Effector memory CD8-positive, alpha-beta T cell (primary cell): Measurements from ENCODE around the gene KCNJ2.
A peak's percentile ranks its signal among the peaks of the same experiment; 100 is the strongest.

Experiments used
- ATAC-seq: fragments of 150-1000 bp; cut with Tn5 transposase; replicated peaks from 2 replicates; pipeline ENCODE4 v1.10.0; 2021; ENCODE audit warnings: mild to moderate bottlenecking, moderate library complexity
- DNase-seq, 3 experiments: peaks; one replicate each; pipeline ENCODE4 v3.0.0; 2021
- H3K27ac Mint-ChIP-seq, 2 donors: one replicate each; pipeline ENCODE4 v1.8.0; 2022; ENCODE audit warnings: mild to moderate bottlenecking in 2 of 2, mixed read lengths in 2 of 2, moderate library complexity in 2 of 2
- H3K27me3 Mint-ChIP-seq, 2 donors: one replicate each; pipeline ENCODE4 v1.8.0; 2022; ENCODE audit warnings: mixed read lengths in 2 of 2
- H3K36me3 Mint-ChIP-seq: one replicate; pipeline ENCODE4 v1.8.0; 2022; ENCODE audit warnings: mild to moderate bottlenecking, moderate library complexity, mixed read lengths; ENCODE audit not compliant: insufficient read depth
- H3K4me1 Mint-ChIP-seq, 2 donors: one replicate each; pipeline ENCODE4 v1.8.0; 2022; ENCODE audit warnings: low read depth in 2 of 2, mixed read lengths in 2 of 2
- H3K4me3 Mint-ChIP-seq, 2 donors: one replicate each; pipeline ENCODE4 v1.8.0; 2022; ENCODE audit warnings: mild to moderate bottlenecking in 2 of 2, mixed read lengths in 2 of 2, moderate library complexity in 2 of 2
- H3K9me3 Mint-ChIP-seq, 2 donors: one replicate each; pipeline ENCODE4 v1.8.0; 2022; ENCODE audit warnings: mixed read lengths in 2 of 2
- total RNA-seq, 9 experiments: gene quantifications; one replicate each; lab custom pipeline; 2026; lab: John Stamatoyannopoulos, UW

The KCNJ2 gene
- 0 to 0.13 (median 0) reads per million in 9 experiments for total RNA-seq

- ATAC-seq = peak; percentile 70
- peaks cover 8 to 9% of the 10 kb centered on the region in 2 donors for H3K4me1 Mint-ChIP-seq
- H3K27ac Mint-ChIP-seq = peak within 1 kb of the TSS in 1 of 2 donors; percentile 41
Measured at GRCh38 chr17:70168977-70169708, at the start of gene KCNJ2. Gene KCNJ2 (plus strand): TSS chr17:70169532. CDS start chr17:70175040, 5,508 bp downstream.

GRCh38 chr17:70119545-70119944 lies 49.8 kb upstream of the KCNJ2 start:
- H3K27me3 Mint-ChIP-seq = no peaks in the 10 kb centered on the region
- ATAC-seq = no peak
- H3K9me3 Mint-ChIP-seq = peaks cover 0 to 3% of the 10 kb centered on the region in 2 donors
- H3K4me1 Mint-ChIP-seq = no peaks in the 10 kb centered on the region
- H3K4me3 Mint-ChIP-seq = no peak overlapping the region
- H3K36me3 Mint-ChIP-seq = peaks cover 2% of the 10 kb centered on the region
- H3K27ac Mint-ChIP-seq = no peak overlapping the region
- DNase-seq = no peak

More at GRCh38 chr17:70168977-70169708, at the start of gene KCNJ2:
- Mint-ChIP-seq H3K9me3 (peaks cover 0 to 3% of the 10 kb centered on the region in 2 donors), H3K27me3 (peaks cover 40 to 68% of the 10 kb centered on the region in 2 donors), H3K36me3 (no peaks in the 10 kb centered on the region), H3K4me3 (peak within 1 kb of the TSS; percentile 62 to 72)
- peak in 2 of 3 experiments; percentile 0 to 3 for DNase-seq

GRCh38 chr17:70119983-70120382 lies 49.3 kb upstream of the KCNJ2 start:
- H3K27me3 Mint-ChIP-seq = no peaks in the 10 kb centered on the region
- H3K4me1 Mint-ChIP-seq = no peaks in the 10 kb centered on the region
- ATAC-seq (no peak), DNase-seq (no peak)
- H3K9me3 Mint-ChIP-seq = peaks cover 0 to 3% of the 10 kb centered on the region in 2 donors
- H3K4me3 Mint-ChIP-seq = no peak overlapping the region
- peaks cover 2% of the 10 kb centered on the region for H3K36me3 Mint-ChIP-seq
- H3K27ac Mint-ChIP-seq = no peak overlapping the region

GRCh38 chr17:70120425-70120824 lies 48.9 kb upstream of the KCNJ2 start:
- Mint-ChIP-seq H3K36me3 (peaks cover 2% of the 10 kb centered on the region), H3K9me3 (peaks cover 0 to 3% of the 10 kb centered on the region in 2 donors), H3K27me3 (no peaks in the 10 kb centered on the region), H3K4me1 (no peaks in the 10 kb centered on the region), H3K4me3 (no peak overlapping the region), H3K27ac (no peak overlapping the region)
- DNase-seq = no peak
- no peak for ATAC-seq

- Mint-ChIP-seq H3K4me1 (no peaks in the 10 kb centered on the region), H3K9me3 (peaks cover 0 to 3% of the 10 kb centered on the region in 2 donors), H3K27ac (no peak overlapping the region), H3K36me3 (peaks cover 2% of the 10 kb centered on the region), H3K27me3 (no peaks in the 10 kb centered on the region), H3K4me3 (no peak overlapping the region)
- DNase-seq (no peak), ATAC-seq (no peak)
Measured at GRCh38 chr17:70121126-70121525, 48.2 kb upstream of the KCNJ2 start.

- peaks cover 0 to 2% of the 10 kb centered on the region in 2 donors for H3K9me3 Mint-ChIP-seq
- DNase-seq = no peak
- H3K27ac Mint-ChIP-seq = no peak overlapping the region
- H3K4me3 Mint-ChIP-seq = no peak overlapping the region
- H3K4me1 Mint-ChIP-seq = no peaks in the 10 kb centered on the region
- no peaks in the 10 kb centered on the region for H3K27me3 Mint-ChIP-seq
- peaks cover 2% of the 10 kb centered on the region for H3K36me3 Mint-ChIP-seq
- ATAC-seq = no peak
Measured at GRCh38 chr17:70123193-70123592, 46.1 kb upstream of the KCNJ2 start.

- H3K27me3 Mint-ChIP-seq = no peaks in the 10 kb centered on the region
- H3K36me3 Mint-ChIP-seq = peaks cover 2% of the 10 kb centered on the region
- no peak overlapping the region for H3K27ac Mint-ChIP-seq
- no peak for ATAC-seq
- no peak for DNase-seq
- no peak overlapping the region for H3K4me3 Mint-ChIP-seq
- no peaks in the 10 kb centered on the region for H3K4me1 Mint-ChIP-seq
- peaks cover 2 to 5% of the 10 kb centered on the region in 2 donors for H3K9me3 Mint-ChIP-seq
Measured at GRCh38 chr17:70124723-70125122, 44.6 kb upstream of the KCNJ2 start.

- Mint-ChIP-seq H3K4me1 (no peaks in the 10 kb centered on the region), H3K27me3 (no peaks in the 10 kb centered on the region), H3K27ac (no peak overlapping the region), H3K9me3 (peaks cover 0 to 5% of the 10 kb centered on the region in 2 donors), H3K36me3 (peaks cover 2% of the 10 kb centered on the region), H3K4me3 (no peak overlapping the region)
- DNase-seq = no peak
- no peak for ATAC-seq
Measured at GRCh38 chr17:70127221-70127873, 42.0 kb upstream of the KCNJ2 start.

- Mint-ChIP-seq H3K27me3 (no peaks in the 10 kb centered on the region), H3K36me3 (no peaks in the 10 kb centered on the region), H3K27ac (no peak overlapping the region), H3K4me1 (no peaks in the 10 kb centered on the region), H3K4me3 (no peak overlapping the region), H3K9me3 (peaks cover 0 to 5% of the 10 kb centered on the region in 2 donors)
- DNase-seq (no peak), ATAC-seq (no peak)
Measured at GRCh38 chr17:70128727-70129238, 40.5 kb upstream of the KCNJ2 start.

- H3K4me1 Mint-ChIP-seq = no peaks in the 10 kb centered on the region
- no peak overlapping the region for H3K4me3 Mint-ChIP-seq
- peaks cover 0 to 5% of the 10 kb centered on the region in 2 donors for H3K9me3 Mint-ChIP-seq
- H3K27ac Mint-ChIP-seq = no peak overlapping the region
- no peak for ATAC-seq
- no peak for DNase-seq
- no peaks in the 10 kb centered on the region for H3K36me3 Mint-ChIP-seq
- no peaks in the 10 kb centered on the region for H3K27me3 Mint-ChIP-seq
Measured at GRCh38 chr17:70130289-70130688, 39.0 kb upstream of the KCNJ2 start.

GRCh38 chr17:70132505-70132904 lies 36.8 kb upstream of the KCNJ2 start:
- ATAC-seq = no peak
- no peak overlapping the region for H3K4me3 Mint-ChIP-seq
- DNase-seq = no peak
- no peaks in the 10 kb centered on the region for H3K36me3 Mint-ChIP-seq
- no peak overlapping the region for H3K27ac Mint-ChIP-seq
- H3K4me1 Mint-ChIP-seq = peaks cover 3 to 6% of the 10 kb centered on the region in 2 donors
- H3K27me3 Mint-ChIP-seq = no peaks in the 10 kb centered on the region
- peaks cover 0 to 5% of the 10 kb centered on the region in 2 donors for H3K9me3 Mint-ChIP-seq

- H3K9me3 Mint-ChIP-seq = peaks cover 0 to 2% of the 10 kb centered on the region in 2 donors
- H3K4me1 Mint-ChIP-seq = peaks cover 3 to 7% of the 10 kb centered on the region in 2 donors
- H3K27me3 Mint-ChIP-seq = no peaks in the 10 kb centered on the region
- no peak overlapping the region for H3K27ac Mint-ChIP-seq
- no peaks in the 10 kb centered on the region for H3K36me3 Mint-ChIP-seq
- no peak for DNase-seq
- ATAC-seq = no peak
- no peak overlapping the region for H3K4me3 Mint-ChIP-seq
Measured at GRCh38 chr17:70134042-70134441, 35.3 kb upstream of the KCNJ2 start.

GRCh38 chr17:70134777-70135176 lies 34.6 kb upstream of the KCNJ2 start:
- Mint-ChIP-seq H3K9me3 (no peaks in the 10 kb centered on the region), H3K36me3 (no peaks in the 10 kb centered on the region), H3K4me3 (no peak overlapping the region), H3K27ac (no peak overlapping the region), H3K4me1 (peaks cover 3 to 7% of the 10 kb centered on the region in 2 donors), H3K27me3 (no peaks in the 10 kb centered on the region)
- DNase-seq (no peak), ATAC-seq (no peak)

- H3K27ac Mint-ChIP-seq = no peak overlapping the region
- no peak for ATAC-seq
- DNase-seq = no peak
- H3K36me3 Mint-ChIP-seq = no peaks in the 10 kb centered on the region
- H3K27me3 Mint-ChIP-seq = no peaks in the 10 kb centered on the region
- H3K4me1 Mint-ChIP-seq = peaks cover 3 to 7% of the 10 kb centered on the region in 2 donors
- no peak overlapping the region for H3K4me3 Mint-ChIP-seq
- H3K9me3 Mint-ChIP-seq = no peaks in the 10 kb centered on the region
Measured at GRCh38 chr17:70136131-70136530, 33.2 kb upstream of the KCNJ2 start.
